ENCODE measurements around the gene ARL8B.

ARL8B gene

DNA sequence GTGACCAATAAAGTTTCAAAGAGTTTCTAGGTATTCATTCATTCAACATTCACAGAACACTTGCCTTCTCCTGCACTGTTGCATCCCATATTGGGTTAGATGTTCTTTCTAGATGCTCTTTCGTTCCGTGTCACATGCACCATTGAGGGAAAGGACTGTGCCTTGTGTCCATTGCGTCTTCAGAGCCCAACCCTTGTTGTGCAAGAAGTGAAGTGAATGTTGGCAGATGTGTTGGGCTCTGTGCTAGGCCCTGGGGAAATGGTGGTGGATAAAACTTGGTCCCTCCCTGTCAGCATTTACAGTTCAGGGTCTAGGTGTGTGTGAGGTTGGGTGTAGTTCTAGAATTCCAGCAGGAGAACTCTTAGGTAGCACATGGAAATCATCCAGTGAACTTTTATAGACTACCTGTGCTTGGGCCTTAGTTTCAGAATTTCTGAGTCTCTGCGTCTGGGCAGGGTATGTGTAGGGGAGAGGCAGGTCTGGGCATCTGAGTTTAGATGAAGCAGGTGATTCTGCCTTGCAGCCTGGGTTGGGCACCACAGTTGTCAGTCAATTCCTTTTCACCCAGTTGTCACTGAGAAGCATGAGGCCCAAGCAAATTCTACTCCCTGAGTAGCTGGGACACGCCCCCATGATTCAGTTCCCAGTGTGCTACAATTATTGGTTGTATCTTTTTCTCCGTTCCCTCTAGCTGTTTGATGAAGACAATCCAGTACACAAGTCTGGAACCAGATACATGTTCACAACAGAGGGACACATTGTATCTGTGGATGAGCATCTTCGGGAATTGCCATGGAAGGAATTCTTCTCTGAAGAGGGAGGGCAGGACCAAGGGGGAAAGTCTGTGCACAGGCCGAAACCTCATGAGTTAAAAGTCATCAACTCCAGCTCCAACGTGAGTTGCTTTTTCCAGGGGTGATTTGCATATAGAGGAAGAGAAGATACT lies 90.8 kb downstream of the ARL8B start:
- DNase-seq (ENCODE audit: low read depth): no peak

DNA sequence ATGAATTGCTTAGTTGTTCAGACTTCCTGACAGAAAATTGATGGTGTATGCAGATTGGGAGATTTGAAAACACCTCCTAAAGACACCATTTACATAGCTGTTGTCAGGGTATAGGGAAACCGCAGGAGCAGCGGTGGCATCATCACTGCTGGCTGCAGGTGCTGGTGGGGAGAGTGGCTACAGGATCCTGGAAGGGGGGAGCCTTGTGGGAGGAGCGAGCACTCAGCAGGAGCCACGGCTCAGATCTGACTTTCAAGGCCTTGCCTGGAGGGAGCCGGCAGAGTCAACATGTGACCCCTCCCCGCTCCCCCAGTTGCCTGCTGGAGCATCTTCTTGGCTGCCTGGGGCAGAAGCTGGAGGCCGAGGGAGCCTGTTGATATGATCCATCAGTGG lies 91.5 kb downstream of the ARL8B start:
- DNase-seq (ENCODE audit: low read depth): no peak

DNA sequence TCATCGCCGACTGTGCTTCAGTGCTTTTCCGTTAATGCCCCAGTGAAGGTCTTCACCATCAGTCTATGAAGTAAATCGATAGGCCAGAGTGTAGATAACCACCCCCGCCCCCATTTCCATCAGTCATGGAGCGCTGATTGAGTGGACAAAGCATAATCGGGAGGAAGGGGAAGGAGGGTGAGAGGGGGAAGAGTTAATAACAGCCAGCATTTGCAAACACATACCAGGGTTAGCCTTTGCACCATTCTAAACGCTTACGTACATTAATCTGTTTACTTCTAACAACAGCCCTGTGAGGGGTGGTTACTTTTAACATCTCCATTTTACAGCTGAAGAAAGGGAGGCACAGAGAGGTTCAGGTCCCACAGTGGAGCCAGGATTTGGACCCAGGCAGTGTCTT lies 92.3 kb downstream of the ARL8B start:
- DNase-seq (ENCODE audit: low read depth): no peak

DNA sequence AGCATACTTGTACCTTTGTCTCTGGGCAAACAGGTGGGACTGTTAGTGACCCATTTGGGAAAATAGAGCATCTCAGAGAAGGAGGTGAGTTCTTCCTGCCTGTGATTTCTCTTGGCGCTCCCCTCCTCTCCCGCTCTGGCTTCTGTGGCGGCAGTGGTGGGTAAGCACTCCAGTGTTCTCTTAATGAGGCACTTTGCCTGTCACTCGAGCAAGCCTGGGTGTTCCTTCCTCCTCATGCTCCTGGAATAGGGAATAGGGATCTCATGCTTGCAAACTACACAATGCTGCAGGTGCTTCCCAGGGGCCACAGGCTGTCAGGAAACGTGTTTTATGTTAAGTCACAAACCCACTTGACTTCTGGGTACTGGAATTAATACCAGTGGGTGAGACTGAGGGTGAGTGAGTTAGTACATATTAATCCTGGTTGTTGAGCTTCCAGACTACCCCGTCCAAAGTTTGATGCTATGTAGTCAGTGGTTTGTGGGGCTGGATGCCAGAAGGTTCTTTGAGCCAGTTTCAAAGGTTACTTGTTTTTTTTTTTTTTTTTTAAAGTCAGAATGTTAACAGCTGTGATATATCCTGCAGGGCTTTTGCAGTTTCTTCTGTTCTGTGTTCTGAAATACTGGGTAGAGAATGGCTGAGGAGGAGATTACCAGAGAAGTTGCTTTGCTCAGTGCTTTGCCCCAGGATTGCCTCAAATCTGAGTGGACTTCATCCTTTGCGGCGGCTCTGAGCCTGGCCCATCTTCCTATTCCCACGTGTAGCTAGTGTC lies 95.9 kb downstream of the ARL8B start:
- no peak for DNase-seq (ENCODE audit: low read depth)

DNA sequence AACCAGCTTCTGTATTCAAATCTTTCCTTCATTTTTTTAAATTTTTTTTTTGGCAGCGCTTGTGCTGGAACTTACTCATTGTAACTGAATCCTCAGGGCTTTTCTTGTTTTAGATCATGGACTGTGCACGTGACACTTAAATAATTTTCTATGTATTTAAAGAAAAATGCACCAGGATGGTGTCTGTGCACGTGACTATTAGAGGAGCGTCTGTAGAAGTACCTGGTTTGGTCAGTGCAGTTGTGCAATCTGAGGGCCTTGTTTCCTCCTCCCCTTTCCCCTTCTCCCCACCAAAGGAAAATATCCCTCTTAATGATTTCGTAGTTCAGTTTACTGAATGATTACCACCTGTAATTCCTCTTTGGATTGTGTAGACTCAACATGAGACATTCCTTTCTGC lies 96.7 kb downstream of the ARL8B start:
- DNase-seq (ENCODE audit: low read depth): no peak

DNA sequence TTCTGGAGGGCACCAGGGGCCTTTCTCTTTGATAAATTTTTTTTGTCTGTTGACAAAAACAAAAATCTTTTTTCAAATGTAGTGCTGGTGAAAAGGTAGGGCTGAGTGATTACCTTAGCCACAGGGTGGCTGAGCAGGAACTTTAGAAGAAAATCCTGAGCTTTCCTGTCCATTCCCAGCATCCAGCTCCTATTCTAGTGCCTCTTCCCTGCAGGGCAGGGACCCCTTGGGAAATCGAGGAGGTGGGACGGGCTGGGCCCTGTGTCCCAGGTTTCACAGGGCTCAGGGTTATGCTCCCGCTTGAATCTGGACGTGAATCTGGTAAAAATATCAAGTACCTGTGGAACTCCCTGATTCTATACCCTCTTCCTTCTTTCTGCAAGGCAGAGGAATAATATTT lies 97.1 kb downstream of the ARL8B start:
- DNase-seq (ENCODE audit: low read depth): no peak

DNA sequence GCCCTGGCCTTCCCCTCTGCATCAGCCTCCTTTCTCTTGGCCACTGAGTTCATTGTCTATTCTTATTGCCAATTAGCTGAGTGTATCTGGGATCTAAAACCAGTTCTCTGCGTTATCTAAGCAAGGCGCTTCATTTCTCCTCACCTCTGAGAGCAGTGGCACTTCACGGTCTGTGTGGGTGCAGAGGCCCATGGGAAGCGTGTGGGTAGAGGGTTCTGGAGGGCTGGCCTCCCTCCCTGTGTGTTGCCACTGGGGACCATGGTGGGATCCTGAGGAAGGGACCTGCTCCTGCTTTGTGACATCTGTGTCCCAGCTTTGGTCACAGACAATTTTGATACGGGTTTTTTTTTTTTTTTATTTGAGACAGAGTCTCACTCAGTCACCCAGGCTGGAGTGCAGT lies 98.1 kb downstream of the ARL8B start:
- DNase-seq (ENCODE audit: low read depth): no peak

DNA sequence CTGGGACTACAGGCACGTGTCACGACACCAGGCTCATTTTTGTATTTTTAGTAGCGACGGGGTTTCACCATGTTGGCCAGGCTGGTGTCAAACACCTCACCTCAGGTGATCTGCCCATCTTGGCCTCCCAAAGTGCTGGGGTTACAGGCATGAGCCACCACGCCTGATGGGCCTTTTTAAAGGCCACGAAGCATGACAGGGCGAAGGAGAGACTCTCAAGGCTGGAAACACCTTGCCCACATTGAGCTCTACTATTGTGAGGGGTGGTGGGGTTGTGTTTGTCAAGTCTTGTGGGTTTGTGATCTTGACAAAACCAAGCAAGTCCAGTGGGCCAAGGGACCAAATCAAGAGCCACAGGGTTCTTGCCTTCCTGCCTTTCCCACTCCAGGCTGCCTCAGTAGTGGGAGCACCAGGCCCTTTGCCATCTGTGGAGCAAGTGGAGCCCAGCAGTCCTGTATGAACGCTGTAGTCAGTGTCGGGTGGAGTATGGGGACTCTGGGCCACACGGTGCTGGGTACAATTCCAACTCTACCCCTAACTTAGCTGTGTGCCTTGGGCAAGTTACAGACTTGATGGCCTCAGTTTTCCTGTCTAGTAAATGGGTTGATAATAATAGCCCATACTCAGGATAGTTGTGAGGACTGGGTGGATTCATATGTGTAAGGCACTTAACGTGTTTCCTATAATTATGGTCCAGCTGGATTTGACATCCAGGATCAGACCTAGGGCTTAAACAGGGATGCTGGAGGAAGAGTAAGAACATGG lies 98.8 kb downstream of the ARL8B start:
- DNase-seq (ENCODE audit: low read depth): no peak

DNA sequence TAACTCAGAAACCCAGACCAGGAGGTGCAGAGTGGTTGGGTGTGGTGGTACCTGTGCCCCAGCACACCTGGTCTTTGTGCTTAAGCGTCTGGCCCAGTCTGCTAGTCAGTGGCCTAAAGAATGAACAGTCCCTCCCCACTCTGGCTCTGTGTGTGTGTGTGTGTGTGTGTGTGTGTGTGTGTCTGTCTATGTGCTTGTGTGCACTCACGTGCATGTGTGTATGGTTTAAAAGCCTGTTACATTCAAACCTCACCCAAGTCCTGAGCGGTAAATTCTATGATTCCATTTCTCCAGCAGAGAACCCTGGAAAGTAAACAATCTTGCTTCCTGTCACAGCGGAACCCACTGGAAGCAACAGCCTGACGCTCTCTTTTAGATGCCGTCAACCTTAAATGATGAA lies 99.6 kb downstream of the ARL8B start:
- no peak for DNase-seq (ENCODE audit: low read depth)

DNA sequence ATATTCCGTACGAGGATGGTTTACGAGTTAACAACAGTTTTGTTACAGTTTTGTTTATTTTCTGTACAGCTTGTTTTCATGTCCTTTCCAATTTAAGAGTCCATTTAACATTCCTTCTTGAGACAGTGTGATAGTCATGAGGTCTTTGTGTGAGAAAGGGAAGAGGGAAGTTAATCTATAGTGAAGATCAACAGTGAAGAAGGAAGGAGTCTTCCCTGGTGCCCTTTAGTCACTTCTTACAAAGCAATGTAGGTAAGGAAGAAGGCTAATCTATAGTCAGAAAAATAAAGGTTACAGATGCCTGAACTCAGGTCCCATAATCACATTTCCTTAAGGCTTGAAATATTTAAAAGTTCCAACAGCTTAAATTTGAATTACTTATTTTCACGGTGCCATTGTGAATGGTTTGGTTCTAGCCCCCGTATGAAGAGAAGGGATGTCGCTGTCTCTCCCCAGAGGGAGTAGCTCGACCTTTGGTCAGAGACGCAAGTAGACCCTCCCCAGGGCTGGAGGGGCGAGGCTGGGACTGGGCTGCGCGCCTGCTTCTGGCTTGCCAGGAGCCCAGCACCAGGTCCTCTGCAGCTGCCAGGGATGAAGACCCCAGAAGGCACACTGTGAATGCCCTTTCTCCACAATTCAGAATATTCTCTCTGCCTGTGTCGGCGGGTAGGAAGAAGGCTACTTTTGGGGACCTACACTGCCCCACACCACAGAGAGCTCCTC lies 100.4 kb downstream of the ARL8B start:
- DNase-seq (ENCODE audit: low read depth): no peak

DNA sequence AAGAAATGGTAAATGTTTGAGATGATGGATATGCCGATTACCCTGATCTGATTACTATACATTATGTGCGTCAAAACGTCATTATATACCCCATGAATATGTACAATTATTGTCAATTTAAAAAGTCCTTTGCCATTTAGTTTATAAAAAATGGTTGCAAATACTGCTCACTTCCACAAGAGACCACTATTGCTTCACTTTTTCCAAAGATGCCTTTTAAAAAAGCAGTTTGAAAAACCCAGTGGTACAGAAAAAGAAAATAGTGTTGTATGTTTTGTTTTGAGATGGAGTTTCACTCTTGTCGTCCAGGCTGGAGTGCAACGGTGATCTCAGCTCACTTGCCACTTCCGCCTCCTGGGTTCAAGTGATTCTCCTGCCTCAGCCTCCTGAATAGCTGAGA lies 104.7 kb downstream of the ARL8B start:
- no peak for DNase-seq (ENCODE audit: low read depth)

DNA sequence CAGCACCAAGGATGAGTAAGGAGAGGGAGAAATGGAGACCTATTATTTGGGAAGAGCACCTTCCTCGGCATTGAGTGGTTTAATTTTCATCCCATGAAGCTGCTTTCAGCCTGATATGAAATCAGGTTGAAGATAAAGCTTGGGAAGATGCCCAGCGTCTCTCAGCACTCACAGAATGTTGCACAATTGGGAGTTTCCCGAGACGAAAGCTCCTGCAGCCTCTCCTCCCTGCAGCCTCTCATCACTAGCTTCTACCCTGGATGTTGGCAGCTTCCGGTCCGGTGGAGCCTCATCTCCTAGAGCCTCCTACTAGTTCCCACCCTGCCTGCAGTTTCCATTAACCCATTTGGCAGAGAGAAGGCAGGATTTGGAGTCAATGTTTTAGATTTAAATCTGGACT lies 105.7 kb downstream of the ARL8B start:
- no peak for DNase-seq (ENCODE audit: low read depth)

DNA sequence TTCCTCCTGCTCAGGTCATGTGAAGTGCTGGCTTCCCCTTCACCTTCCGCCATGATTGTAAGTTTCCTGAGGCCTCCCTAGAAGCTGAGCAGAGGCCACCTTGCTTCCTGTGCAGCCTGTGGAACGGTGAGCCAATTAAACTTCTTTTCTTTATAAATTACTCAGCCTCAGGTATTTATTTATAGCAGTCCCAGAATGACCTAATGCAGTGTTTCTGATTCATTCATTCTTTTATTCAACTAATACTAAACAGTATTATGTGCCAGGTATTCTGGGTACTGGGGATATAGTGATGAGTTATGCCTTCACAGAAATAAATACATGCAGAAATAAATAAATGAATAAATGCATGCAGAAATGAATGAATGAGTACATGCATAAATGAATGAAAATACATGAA lies 107.3 kb downstream of the ARL8B start:
- no peak for DNase-seq (ENCODE audit: low read depth)
